K562 (cell line): ENCODE data around the gene SYTL2. TPM values are rescaled to one million over a fixed set of nuclear protein-coding genes. Genes with fewer than 3 reads are reported as not detected.

Experiments used
- ATAC-seq: fragments of 200-7000 bp; cut with Tn5 transposase; 3 replicates; pipeline ENCODE4 v1.9.1; 2020; ENCODE audit warnings: moderate library complexity
- BruUV-seq: library from RNA; stranded (reverse); fragments of 400-500 nt; replicated peaks from 2 replicates; lab custom pipeline; 2021; lab: Mats Ljungman, UMichigan
- CTCF ChIA-PET: fragments of 300-600 bp; formaldehyde crosslinking; extraction: SDS; loops from one replicate; lab custom pipeline; 2021; ENCODE audit warnings: low intra/inter-chr PET ratio; lab: Yijun Ruan, JAX
- POLR2A ChIA-PET: fragments of 300-600, 350-650 bp; sonication (Branson Sonifier 250); formaldehyde crosslinking; extraction: SDS; loops from one replicate; lab custom pipeline; 2021; ENCODE audit warnings: antibody characterized with exemption, inconsistent platforms; lab: Yijun Ruan, JAX
- DNase-seq, 4 experiments: peaks; one replicate each; pipeline versions ENCODE4 v3.0.0 to v3.0.0-alpha.2; 2011 to 2018; ENCODE audit warnings: low spot score in 3 of 4, mixed read lengths in 3 of 4; ENCODE audit errors: extremely low read depth in 1 of 4
- FAIRE-seq: peaks from 2 replicates; lab custom pipeline; 2011; peaks lifted over from hg19 to GRCh38; lab: Jason Lieb, UNC
- H2AFZ ChIP-seq: 2 replicates; pipeline ENCODE4 v1.6.0; 2011; ENCODE audit warnings: low read depth, low read length, control low read depth, inconsistent platforms
- H3K27ac ChIP-seq: fragments of 200-600 bp; 3 replicates; pipeline ENCODE4 v1.8.0; 2011; ENCODE audit warnings: low read depth, mild to moderate bottlenecking, control low read depth, inconsistent platforms, low read length, moderate library complexity, mixed read lengths; ENCODE audit errors: extremely low read depth
- H3K27me3 ChIP-seq, 2 experiments: fragments of 300-600 bp in 1 of 2; 2 replicates in 1 of 2; 3 replicates in 1 of 2; pipeline versions ENCODE4 v1.6.0 to v1.8.0; 2011; ENCODE audit warnings: inconsistent platforms in 2 of 2, low read length in 2 of 2, mild to moderate bottlenecking in 1 of 2, mixed read lengths in 1 of 2, moderate library complexity in 1 of 2; ENCODE audit not compliant: control insufficient read depth in 2 of 2, insufficient read depth in 2 of 2
- H3K36me3 ChIP-seq: fragments of 300-600 bp; 3 replicates; pipeline ENCODE4 v1.8.0; 2011; ENCODE audit warnings: mild to moderate bottlenecking, low read length, inconsistent platforms; ENCODE audit not compliant: control insufficient read depth, insufficient read depth
- H3K4me1 ChIP-seq, 2 experiments: fragments of 200-600 bp in 1 of 2; replicated peaks in 1 of 2; 2 replicates in 1 of 2; 3 replicates in 1 of 2; pipeline versions ENCODE4 v1.5.1 to v1.8.0; 2011; ENCODE audit warnings: inconsistent platforms in 2 of 2, low read length in 2 of 2, mild to moderate bottlenecking in 1 of 2, mixed read lengths in 1 of 2, moderate library complexity in 1 of 2; ENCODE audit not compliant: control insufficient read depth in 2 of 2, insufficient read depth in 2 of 2
- H3K4me2 ChIP-seq: 2 replicates; pipeline ENCODE4 v1.6.1; 2011; ENCODE audit warnings: low read length, control low read depth, inconsistent platforms, mixed read lengths; ENCODE audit not compliant: insufficient read depth
- H3K4me3 ChIP-seq: fragments of 200-600 bp; sonication (generic), shearing (Covaris generic); 2 replicates; pipeline ENCODE4 v1.5.1; 2016; ENCODE audit warnings: control low read depth, inconsistent platforms
- H3K79me2 ChIP-seq: fragments of 200-600 bp; 3 replicates; pipeline ENCODE4 v1.8.0; 2011; ENCODE audit warnings: low read length, inconsistent platforms; ENCODE audit not compliant: control insufficient read depth, insufficient read depth
- H3K9ac ChIP-seq, 2 experiments: 2 replicates each; pipeline versions ENCODE4 v1.6.0 to v1.6.1; 2011; ENCODE audit warnings: low read depth in 2 of 2, low read length in 2 of 2, control low read depth in 1 of 2, inconsistent platforms in 1 of 2, mild to moderate bottlenecking in 1 of 2, mixed read lengths in 1 of 2; ENCODE audit not compliant: insufficient read depth in 1 of 2
- H3K9me1 ChIP-seq: one replicate; pipeline ENCODE4 v1.6.0; 2011; ENCODE audit warnings: inconsistent platforms, mild to moderate bottlenecking, low read length, moderate library complexity; ENCODE audit not compliant: control insufficient read depth, insufficient read depth
- H3K9me3 ChIP-seq: replicated peaks from 2 replicates; pipeline ENCODE4 v1.5.1; 2011; ENCODE audit warnings: low read depth, low read length, inconsistent platforms; ENCODE audit not compliant: control insufficient read depth, insufficient read depth
- H4K20me1 ChIP-seq: replicated peaks from 2 replicates; pipeline ENCODE4 v1.6.1; 2011; ENCODE audit warnings: low read length, inconsistent platforms, mixed read lengths; ENCODE audit not compliant: control insufficient read depth, insufficient read depth
- BCOR ChIP-seq: fragments of 450-650 bp; IDR thresholded peaks from 2 replicates; pipeline ENCODE4 v1.6.1; 2016
- CAMTA2 ChIP-seq: fragments of 250-450 bp; sonication (Bioruptor Pico); conservative IDR thresholded peaks from 2 replicates; pipeline ENCODE4 v1.5.1; 2022
- CBFA2T3 ChIP-seq: fragments of 450-650 bp; IDR thresholded peaks from 2 replicates; pipeline ENCODE4 v1.6.1; 2017
- DIDO1 ChIP-seq: fragments of 450-650 bp; IDR thresholded peaks from 2 replicates; pipeline ENCODE4 v1.6.1; 2016; ENCODE audit warnings: low read depth, missing biosample characterization, missing genetic modification characterization
- ELF4 ChIP-seq: fragments of 450-650 bp; formaldehyde crosslinking; IDR thresholded peaks from 2 replicates; pipeline ENCODE4 v1.4.0; 2022; ENCODE audit warnings: missing genetic modification characterization
- FOXP4 ChIP-seq: sonication (generic); formaldehyde crosslinking; IDR thresholded peaks from 2 replicates; pipeline ENCODE4 v1.8.0; 2022; ENCODE audit warnings: mild to moderate bottlenecking, missing genetic modification reagents, borderline replicate concordance
- HBP1 ChIP-seq: fragments of 450-650 bp; formaldehyde crosslinking; IDR thresholded peaks from 2 replicates; pipeline ENCODE4 v1.4.0; 2022; ENCODE audit warnings: missing genetic modification characterization
- MXD1 ChIP-seq: fragments of 250-450 bp; sonication (Bioruptor Pico); IDR thresholded peaks from 2 replicates; pipeline ENCODE4 v1.8.0; 2021; ENCODE audit warnings: borderline replicate concordance, mild to moderate bottlenecking, moderate library complexity; ENCODE audit not compliant: poor library complexity, severe bottlenecking
- SFPQ ChIP-seq: fragments of 200-400 bp; formaldehyde crosslinking; IDR thresholded peaks from 2 replicates; pipeline ENCODE4 v1.6.1; 2017; ENCODE audit warnings: mild to moderate bottlenecking, low read depth, low read length, moderate library complexity
- SRSF9 ChIP-seq: fragments of 200-400 bp; formaldehyde crosslinking; IDR thresholded peaks from 2 replicates; pipeline ENCODE4 v1.6.1; 2017; ENCODE audit warnings: low read depth, low read length, borderline replicate concordance
- STAT5A ChIP-seq: IDR thresholded peaks from 2 replicates; pipeline ENCODE4 v1.6.1; 2012; ENCODE audit warnings: low read length, inconsistent platforms, borderline replicate concordance
- ZNF57 ChIP-seq: fragments of 450-650 bp; formaldehyde crosslinking; IDR thresholded peaks from 2 replicates; pipeline ENCODE4 v1.4.0; 2020; ENCODE audit warnings: mild to moderate bottlenecking, moderate library complexity
- WGBS: fragments of 100-300 bp; shearing (Covaris generic); methylation state at CpG from one replicate; pipeline ENCODE4 v1.1.6; 2016; ENCODE audit warnings: low coverage, mixed read lengths; ENCODE audit not compliant: insufficient coverage; ENCODE audit errors: missing lambda C conversion rate; 5-methylcytosine and 5-hydroxymethylcytosine counted together
- in situ Hi-C: fragments of 300-500 bp; cut with MboI; formaldehyde crosslinking; loops from 4 replicates; pipeline ENCODE4 v1.15.0; 2018; ENCODE audit warnings: inconsistent platforms, mixed read lengths
- intact Hi-C: fragments of 100-400 bp; cut with micrococcal nuclease; formaldehyde crosslinking; loops from 2 replicates; pipeline ENCODE4 v1.14.2; 2022
- polyA plus RNA-seq, 8 experiments: library from polyadenylated mRNA; depleted of rRNA in 4 of 8; stranded (reverse) in 5 of 8; unstranded in 3 of 8; fragments of >200 nt; fragmentation: Nextera tagmentation in 2 of 8; fragmentation: Illumina TruSeq in 1 of 8; extraction: Ambion mirVana in 2 of 8; extraction: Trizol in 1 of 8; gene quantifications; 2 replicates each; pipeline versions ENCODE4 v1.2.1 to v1.2.3, GENCODE V29; 2011 to 2014; ENCODE audit warnings: inconsistent platforms in 1 of 8, missing spikeins in 1 of 8
- total RNA-seq, 7 experiments: library from RNA; depleted of rRNA in 6 of 7; stranded (reverse); fragments of >200 nt in 6 of 7; fragmentation: Illumina TruSeq in 2 of 7; extraction: Trizol in 2 of 7; gene quantifications; 2 replicates each; pipeline versions ENCODE4 v1.2.1 to v1.2.3, GENCODE V29; 2011 to 2021; ENCODE audit warnings: low replicate concordance in 1 of 7

Gene SYTL2
- total and polyA plus RNA-seq, 9 of the 15 experiments (the other 6 are each of a cell fraction or from before 2014, with no cell fraction given), result 0.05 to 0.57 (median 0.35) TPM

GRCh38 chr11:85805387-85805786 lies 5.6 kb downstream of the SYTL2 start:
- FAIRE-seq, result no peak
- CTCF ChIA-PET, result no interaction called here

More at GRCh38 chr11:85805387-85805786, 5.6 kb downstream of the SYTL2 start:
- Histone ChIP-seq H3K27ac (no peak overlapping the region), H3K79me2 (no peaks in the 10 kb centered on the region), H3K9ac (no peak overlapping the region), H3K4me3 (no peak overlapping the region), H3K27me3 (peaks cover 15 to 23% of the 10 kb centered on the region in 2 experiments; a peak in 3 of 5 replicates), H3K36me3 (no peaks in the 10 kb centered on the region), H2AFZ (no peak overlapping the region), H3K4me1 (peaks cover under 1 to 3% of the 10 kb centered on the region in 2 experiments; a peak in 1 of 5 replicates), H3K9me1 (no peaks in the 10 kb centered on the region), H3K4me2 (no peak overlapping the region), H3K9me3 (no peaks in the 10 kb centered on the region), H4K20me1 (no peaks in the 10 kb centered on the region)
- WGBS, result 0% methylated on average over 1 of the region's 1 CpG
- DNase-seq, result no peak
- BruUV-seq, result no TSS peak
- TF ChIP-seq SFPQ (no peak), ELF4 (CRISPR knock-in tag) (no peak), CAMTA2 (CRISPR knock-in tag) (no peak), CBFA2T3 (no peak), STAT5A (no peak), HBP1 (CRISPR knock-in tag) (no peak), BCOR (no peak), SRSF9 (no peak), FOXP4 (CRISPR knock-in tag) (no peak), MXD1 (no peak), DIDO1 (tag) (no peak), ZNF57 (CRISPR knock-in tag) (no peak)
- no peak for ATAC-seq
- POLR2A ChIA-PET, result interaction anchor here (1.3 kb wide), 1 partner anchor 8 kb away, joined by 3 read pairs; no protein-coding TSS in a partner anchor
- intact Hi-C loops, result no loop called here
- in situ Hi-C loops, result no loop called here
